C4-2B (cell line): ENCODE data around the gene NECAP2.

Experiments used
- CTCF ChIP-seq: fragments of 450-650 bp; conservative IDR thresholded peaks from 2 replicates; pipeline ENCODE4 v1.5.1; 2017; ENCODE audit warnings: mild to moderate bottlenecking
- ZFX ChIP-seq: fragments of 450-650 bp; IDR thresholded peaks from 2 replicates; pipeline ENCODE4 v1.6.1; 2017

GRCh38 chr1:16434501-16434900 is 6.0 kb upstream of the NECAP2 start:
- no peak for TF ChIP-seq CTCF
- TF ChIP-seq ZFX = no peak
